Activated naive CD4-positive, alpha-beta T cell treated with Interleukin-2 at 50 U/mL for 16 hours (primary cell): ENCODE data around the gene CLTA.
"Not testable (repeated sequence)": the region's sequence is repeated elsewhere in the genome, so short reads cannot be mapped to it uniquely, and the experiment has no call there.

Experiments used
- DNase-seq: peaks from one replicate; pipeline ENCODE4 v3.0.0-alpha.2; 2020

The CLTA gene

GRCh38 chr9:36192196-36192595, 1.5 kb downstream of the CLTA start:
- no peak for DNase-seq

DNA sequence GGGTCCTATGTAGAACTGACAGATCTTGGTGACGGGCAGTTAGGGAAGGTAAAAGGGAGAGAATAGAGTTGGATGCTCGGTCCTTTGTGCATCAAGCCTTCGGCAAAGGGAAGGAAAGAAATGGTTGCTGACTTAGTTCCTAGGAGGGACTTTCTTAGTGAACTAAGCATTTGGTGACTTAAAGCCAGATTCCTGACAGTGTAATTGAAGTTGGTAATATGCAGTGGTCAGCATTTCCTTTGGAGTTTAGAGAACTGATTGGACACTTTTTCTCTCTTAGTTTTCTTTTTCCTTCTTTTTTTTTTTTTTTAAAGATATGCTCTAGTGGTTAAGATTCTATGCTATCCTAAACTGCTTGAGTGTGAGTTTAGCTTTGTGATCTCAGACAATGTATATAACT, 2.3 kb downstream of the CLTA start:
- DNase-seq = no peak

DNA sequence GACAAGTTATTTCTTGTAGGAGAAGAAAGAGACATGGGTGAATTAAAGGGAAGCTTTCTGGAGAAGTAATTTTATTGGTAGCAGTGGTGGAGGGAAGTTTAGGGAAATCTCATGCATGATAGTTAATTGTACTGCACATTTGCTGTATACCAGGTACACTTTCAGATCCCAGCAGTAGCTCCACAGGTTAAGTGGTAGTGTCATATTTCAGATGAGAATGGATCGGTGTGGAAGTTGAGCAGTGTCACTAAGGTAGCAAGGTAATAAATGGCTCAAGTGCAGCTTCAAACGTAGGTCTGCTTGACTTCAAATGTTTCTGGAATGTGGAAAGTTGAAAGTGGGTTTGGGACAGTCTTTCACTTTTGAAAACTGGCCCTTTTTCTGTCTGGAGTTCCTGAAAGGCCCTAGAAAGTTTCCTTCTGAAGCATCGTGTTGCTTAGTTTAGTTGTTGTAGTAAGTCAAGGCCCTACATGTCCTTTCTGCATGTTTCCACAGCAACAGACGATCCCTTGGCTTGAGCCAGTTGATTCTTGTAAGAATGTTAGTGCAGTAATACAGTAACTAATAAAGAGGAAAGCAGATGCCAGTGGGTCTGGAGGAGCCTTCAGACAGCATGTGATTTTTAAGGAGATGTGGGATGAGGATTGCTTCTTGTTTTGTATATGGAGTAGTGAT, 3.7 kb downstream of the CLTA start:
- no peak for DNase-seq

DNA sequence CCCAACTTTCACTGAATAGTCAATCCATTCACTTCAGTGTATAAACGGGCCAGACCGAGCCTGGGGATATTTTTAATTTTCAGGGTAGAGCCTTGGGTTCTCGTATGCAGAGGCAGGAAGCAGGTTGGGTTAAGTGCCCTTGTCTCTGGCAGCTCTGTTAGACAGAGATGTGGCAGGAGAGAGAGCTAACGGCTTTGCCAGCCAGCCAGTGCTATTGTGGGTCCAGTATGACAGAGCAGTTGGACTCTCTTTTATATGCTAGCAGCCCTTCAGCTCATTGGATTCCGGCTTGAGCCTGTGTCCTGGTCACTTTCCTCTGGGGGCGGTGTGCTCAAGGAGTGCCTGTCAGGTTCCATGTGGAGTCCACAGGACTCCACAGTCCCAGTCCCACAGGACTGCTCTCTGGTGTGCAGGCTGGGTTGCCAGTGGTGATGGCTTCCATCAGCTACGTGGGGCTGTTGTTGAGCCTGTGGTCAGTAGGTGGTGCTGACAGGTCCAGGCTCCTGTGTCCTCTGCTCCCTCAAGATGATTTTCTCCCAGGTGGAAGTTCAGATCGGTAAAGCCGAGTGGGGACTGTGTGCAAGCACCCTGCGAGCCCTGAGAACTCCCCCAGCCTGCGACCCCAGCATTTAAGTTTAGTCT, 14.3 kb downstream of the CLTA start:
- no peak for DNase-seq

GRCh38 chr9:36207016-36207415, 16.3 kb downstream of the CLTA start:
- no peak for DNase-seq

GRCh38 chr9:36207546-36208012, 16.9 kb downstream of the CLTA start:
- no peak for DNase-seq

DNA sequence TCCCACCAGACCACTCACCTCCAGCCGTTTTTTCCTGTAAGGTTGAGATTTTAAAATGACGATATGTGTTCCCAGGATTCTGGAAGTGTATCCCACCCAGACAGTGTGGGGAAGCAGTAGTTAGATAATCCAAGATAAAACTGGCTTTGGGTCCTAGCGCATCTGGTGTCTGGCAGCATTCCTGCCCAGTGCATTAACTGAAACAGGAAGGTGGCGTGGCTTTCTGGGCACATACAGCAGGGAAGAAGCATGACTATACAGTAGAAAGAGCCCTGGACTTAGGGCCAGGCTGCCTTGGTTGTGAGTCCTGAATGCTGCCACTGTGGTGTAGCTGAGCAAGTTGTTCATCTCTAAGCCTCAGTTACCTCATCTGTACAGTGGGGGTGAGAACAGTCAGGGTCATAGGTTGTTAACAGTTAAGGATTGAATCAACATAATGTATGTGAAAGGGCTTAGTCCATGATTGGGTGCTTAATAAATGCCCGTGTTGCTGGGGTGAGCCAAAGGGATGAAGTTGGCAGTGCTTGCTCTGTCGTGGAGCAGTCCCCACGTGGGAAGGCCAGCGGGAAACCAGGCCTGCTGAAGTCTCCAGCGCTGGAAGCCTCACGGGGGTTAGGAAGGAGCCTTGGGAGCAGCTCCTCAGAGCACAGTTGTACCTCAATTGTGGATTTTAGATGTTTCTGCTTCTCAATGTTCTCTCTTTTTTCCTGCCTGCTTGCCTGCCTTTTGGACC, 18.0 kb downstream of the CLTA start:
- DNase-seq = no peak

- no peak for DNase-seq
Observed at GRCh38 chr9:36210722-36211121, 20.0 kb downstream of the CLTA start.

DNA sequence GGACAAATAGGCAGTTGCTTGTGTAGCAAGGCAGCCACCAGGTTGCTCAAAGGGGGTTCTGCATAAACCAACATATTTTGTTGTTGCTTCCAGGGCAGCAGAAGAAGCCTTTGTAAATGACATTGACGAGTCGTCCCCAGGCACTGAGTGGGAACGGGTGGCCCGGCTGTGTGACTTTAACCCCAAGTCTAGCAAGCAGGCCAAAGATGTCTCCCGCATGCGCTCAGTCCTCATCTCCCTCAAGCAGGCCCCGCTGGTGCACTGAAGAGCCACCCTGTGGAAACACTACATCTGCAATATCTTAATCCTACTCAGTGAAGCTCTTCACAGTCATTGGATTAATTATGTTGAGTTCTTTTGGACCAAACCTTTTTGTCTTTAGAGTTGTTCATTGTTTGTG, 20.8 kb downstream of the CLTA start:
- DNase-seq = no peak

- no peak for DNase-seq
Observed at GRCh38 chr9:36213387-36213786, 22.7 kb downstream of the CLTA start.

GRCh38 chr9:36213989-36214388, 23.3 kb downstream of the CLTA start:
- DNase-seq = no peak

GRCh38 chr9:36214571-36214970, 23.9 kb downstream of the CLTA start:
- no peak for DNase-seq

GRCh38 chr9:36217256-36217968, 26.7 kb downstream of the CLTA start:
- DNase-seq = no peak

GRCh38 chr9:36218011-36218410, 27.3 kb downstream of the CLTA start:
- DNase-seq = no peak

- DNase-seq = no peak
Observed at GRCh38 chr9:36218411-36218901, 27.7 kb downstream of the CLTA start.

- no peak for DNase-seq
Observed at GRCh38 chr9:36221667-36222066, 30.9 kb downstream of the CLTA start.

GRCh38 chr9:36222449-36222848, 31.7 kb downstream of the CLTA start:
- no peak for DNase-seq

DNA sequence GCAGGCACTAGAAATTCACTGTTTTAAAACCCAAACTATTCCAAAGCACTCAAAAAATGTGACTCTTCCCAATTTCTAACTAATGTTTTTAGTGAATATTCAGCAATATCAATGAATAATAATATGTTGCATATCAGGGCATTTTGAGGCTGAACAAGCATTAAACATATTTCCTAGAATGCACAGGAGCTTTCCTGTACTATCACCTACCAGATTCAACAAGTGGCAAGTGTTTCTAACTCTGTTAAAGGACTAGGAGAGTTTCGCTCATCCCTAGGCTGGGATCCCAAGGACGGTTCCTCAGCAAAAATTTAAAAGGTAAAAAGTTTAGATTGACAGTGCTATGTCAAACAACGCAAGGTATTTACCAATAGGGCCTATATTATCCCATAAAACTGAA, 46.5 kb downstream of the CLTA start:
- no peak for DNase-seq

- DNase-seq = not testable (repeated sequence)
Observed at GRCh38 chr9:36239205-36239604, 48.5 kb downstream of the CLTA start.

- not testable (repeated sequence) for DNase-seq
Observed at GRCh38 chr9:36239675-36240074, 49.0 kb downstream of the CLTA start.

GRCh38 chr9:36245906-36246305, 55.2 kb downstream of the CLTA start:
- DNase-seq = no peak

DNA sequence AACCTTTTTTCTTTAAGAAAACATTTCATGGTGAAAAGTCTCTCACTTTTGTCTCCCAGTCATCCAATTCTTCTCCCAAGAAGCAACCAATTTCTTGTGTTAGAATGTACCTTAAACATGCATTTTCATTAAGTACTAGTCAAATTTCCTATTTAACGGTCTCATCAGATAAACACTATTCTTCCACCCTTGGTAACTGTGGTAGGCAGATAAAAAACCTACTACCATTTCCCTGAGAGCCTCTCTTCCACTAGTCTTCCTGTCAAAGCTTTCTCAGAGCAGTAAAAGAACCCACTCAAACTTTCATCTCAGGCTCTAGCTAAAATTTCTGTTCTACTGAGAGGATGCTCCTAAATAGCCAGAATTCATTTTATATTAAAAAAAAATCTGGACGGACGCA, 56.6 kb downstream of the CLTA start:
- no peak for DNase-seq

- DNase-seq = not testable (repeated sequence)
Observed at GRCh38 chr9:36248061-36248460, 57.3 kb downstream of the CLTA start.
